GM18868 (cell line): ENCODE measurements around the gene GPD2.
"Not testable (repeated sequence)": the region's sequence is repeated elsewhere in the genome, so short reads cannot be mapped to it uniquely, and the experiment has no call there.

ENCODE experiments used
- ATAC-seq: cut with Tn5 transposase; IDR thresholded peaks from one replicate; pipeline ENCODE4 v1.9.1; 2021; ENCODE audit warnings: mild to moderate bottlenecking, moderate library complexity; ENCODE audit not compliant: unreplicated experiment

The GPD2 gene

GRCh38 chr2:156580501-156580900, 144.3 kb downstream of the GPD2 start:
- no peak for ATAC-seq

GRCh38 chr2:156581280-156581679, 145.1 kb downstream of the GPD2 start:
- no peak for ATAC-seq

GRCh38 chr2:156585457-156585856, 149.3 kb downstream of the GPD2 start:
- ATAC-seq, result peak; percentile 54

- no peak for ATAC-seq
Measured at GRCh38 chr2:156586621-156587020, 150.4 kb downstream of the GPD2 start.

- ATAC-seq, result peak; percentile 73
Measured at GRCh38 chr2:156589381-156590079, 153.4 kb downstream of the GPD2 start.

- no peak for ATAC-seq
Measured at GRCh38 chr2:156590085-156590739, 154.0 kb downstream of the GPD2 start.

- ATAC-seq, result no peak
Measured at GRCh38 chr2:156592809-156593593, 156.8 kb downstream of the GPD2 start.

GRCh38 chr2:156593594-156593921, 157.4 kb downstream of the GPD2 start:
- ATAC-seq, result no peak

- no peak for ATAC-seq
Measured at GRCh38 chr2:156598563-156598962, 162.4 kb downstream of the GPD2 start.

GRCh38 chr2:156600196-156600595, 164.0 kb downstream of the GPD2 start:
- ATAC-seq, result no peak

- no peak for ATAC-seq
Measured at GRCh38 chr2:156601855-156602551, 165.8 kb downstream of the GPD2 start.

GRCh38 chr2:156602552-156602933, 166.4 kb downstream of the GPD2 start:
- ATAC-seq, result no peak

- ATAC-seq, result no peak
Measured at GRCh38 chr2:156615836-156616322, 179.7 kb downstream of the GPD2 start.

GRCh38 chr2:156618071-156618470, 181.9 kb downstream of the GPD2 start:
- not testable (repeated sequence) for ATAC-seq

- no peak for ATAC-seq
Measured at GRCh38 chr2:156619021-156619539, 182.9 kb downstream of the GPD2 start.

- ATAC-seq, result no peak
Measured at GRCh38 chr2:156622491-156622890, 186.3 kb downstream of the GPD2 start.

GRCh38 chr2:156625360-156626170, 189.4 kb downstream of the GPD2 start:
- no peak for ATAC-seq

- ATAC-seq, result no peak
Measured at GRCh38 chr2:156626931-156627330, 190.8 kb downstream of the GPD2 start.

- no peak for ATAC-seq
Measured at GRCh38 chr2:156630579-156631337, 194.6 kb downstream of the GPD2 start.
